SK-N-SH (cell line): ENCODE results near the gene USP22.

Experiments
- EZH2phosphoT487 ChIP-seq: fragments of 200-600 bp; sonication (generic); IDR thresholded peaks from 2 replicates; pipeline ENCODE4 v1.6.1; 2017; ENCODE audit warnings: low read depth, mixed run types, mild to moderate bottlenecking, antibody characterized with exemption, moderate library complexity, borderline replicate concordance
- POLR2AphosphoS5 ChIP-seq: IDR thresholded peaks from 2 replicates; pipeline ENCODE4 v1.6.1; 2012; ENCODE audit warnings: low read depth, low read length
- TEAD4 ChIP-seq: IDR thresholded peaks from 2 replicates; pipeline ENCODE4 v1.4.0; 2012; ENCODE audit warnings: mild to moderate bottlenecking, borderline replicate concordance; ENCODE audit not compliant: insufficient read depth
- ZBTB33 ChIP-seq: IDR thresholded peaks from 2 replicates; pipeline ENCODE4 v1.4.0; 2012; ENCODE audit warnings: low read depth, borderline replicate concordance

GRCh38 chr17:21003007-21003621 lies 39.7 kb downstream of the USP22 start:
- TF ChIP-seq POLR2AphosphoS5 (no peak), TEAD4 (no peak), ZBTB33 (no peak), EZH2phosphoT487 (no peak)
